ENCODE data around the gene C19orf47. TPM values are rescaled to one million over a fixed set of nuclear protein-coding genes. Genes with fewer than 3 reads are reported as not detected.

C19orf47 gene
- total RNA-seq, 2 experiments from 2014 or later, result 17.5 to 18.0 TPM

DNA sequence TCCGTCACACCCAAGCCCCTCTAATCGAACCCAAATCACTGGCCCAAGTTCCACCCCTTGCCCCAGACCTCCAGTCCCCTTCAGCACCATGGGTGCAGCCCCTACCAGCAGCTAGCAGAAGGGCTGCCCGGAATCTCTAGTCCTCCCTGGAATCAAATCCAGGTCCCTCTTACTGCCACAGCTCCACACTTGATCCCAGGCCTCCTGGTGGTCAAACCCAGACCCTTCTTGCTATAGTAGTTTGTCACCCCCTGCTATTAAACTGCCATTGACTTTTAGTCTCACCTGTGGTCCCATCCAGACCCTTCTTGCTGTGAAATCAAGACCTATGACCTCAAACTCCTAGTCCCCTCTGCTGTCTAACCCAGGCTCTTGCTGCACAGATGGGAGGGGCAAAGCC lies 33.1 kb upstream of the C19orf47 start:
- POLR2A ChIA-PET, result interaction anchor here (0.9 kb wide), 1 partner anchor 24 kb away, joined by 3 read pairs; no protein-coding TSS in a partner anchor
- Mint-ChIP-seq H3K9me3 (no peaks in the 10 kb centered on the region), H3K36me3 (ENCODE audit: low read depth) (no peaks in the 10 kb centered on the region), H3K4me1 (ENCODE audit: low read depth) (no peaks in the 10 kb centered on the region), H3K27ac (no peak overlapping the region), H3K27me3 (no peaks in the 10 kb centered on the region), H3K4me3 (no peak overlapping the region)
- TF ChIP-seq, protein P1, sequence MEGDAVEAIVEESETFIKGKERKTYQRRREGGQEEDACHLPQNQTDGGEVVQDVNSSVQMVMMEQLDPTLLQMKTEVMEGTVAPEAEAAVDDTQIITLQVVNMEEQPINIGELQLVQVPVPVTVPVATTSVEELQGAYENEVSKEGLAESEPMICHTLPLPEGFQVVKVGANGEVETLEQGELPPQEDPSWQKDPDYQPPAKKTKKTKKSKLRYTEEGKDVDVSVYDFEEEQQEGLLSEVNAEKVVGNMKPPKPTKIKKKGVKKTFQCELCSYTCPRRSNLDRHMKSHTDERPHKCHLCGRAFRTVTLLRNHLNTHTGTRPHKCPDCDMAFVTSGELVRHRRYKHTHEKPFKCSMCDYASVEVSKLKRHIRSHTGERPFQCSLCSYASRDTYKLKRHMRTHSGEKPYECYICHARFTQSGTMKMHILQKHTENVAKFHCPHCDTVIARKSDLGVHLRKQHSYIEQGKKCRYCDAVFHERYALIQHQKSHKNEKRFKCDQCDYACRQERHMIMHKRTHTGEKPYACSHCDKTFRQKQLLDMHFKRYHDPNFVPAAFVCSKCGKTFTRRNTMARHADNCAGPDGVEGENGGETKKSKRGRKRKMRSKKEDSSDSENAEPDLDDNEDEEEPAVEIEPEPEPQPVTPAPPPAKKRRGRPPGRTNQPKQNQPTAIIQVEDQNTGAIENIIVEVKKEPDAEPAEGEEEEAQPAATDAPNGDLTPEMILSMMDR (IDR thresholded peaks at IDR 0.05), result no peak
- CTCF ChIA-PET, result no interaction called here
- intact Hi-C loops (cut with micrococcal nuclease), result no loop called here
- no peak for DNase-seq
- ATAC-seq, result no peak

DNA sequence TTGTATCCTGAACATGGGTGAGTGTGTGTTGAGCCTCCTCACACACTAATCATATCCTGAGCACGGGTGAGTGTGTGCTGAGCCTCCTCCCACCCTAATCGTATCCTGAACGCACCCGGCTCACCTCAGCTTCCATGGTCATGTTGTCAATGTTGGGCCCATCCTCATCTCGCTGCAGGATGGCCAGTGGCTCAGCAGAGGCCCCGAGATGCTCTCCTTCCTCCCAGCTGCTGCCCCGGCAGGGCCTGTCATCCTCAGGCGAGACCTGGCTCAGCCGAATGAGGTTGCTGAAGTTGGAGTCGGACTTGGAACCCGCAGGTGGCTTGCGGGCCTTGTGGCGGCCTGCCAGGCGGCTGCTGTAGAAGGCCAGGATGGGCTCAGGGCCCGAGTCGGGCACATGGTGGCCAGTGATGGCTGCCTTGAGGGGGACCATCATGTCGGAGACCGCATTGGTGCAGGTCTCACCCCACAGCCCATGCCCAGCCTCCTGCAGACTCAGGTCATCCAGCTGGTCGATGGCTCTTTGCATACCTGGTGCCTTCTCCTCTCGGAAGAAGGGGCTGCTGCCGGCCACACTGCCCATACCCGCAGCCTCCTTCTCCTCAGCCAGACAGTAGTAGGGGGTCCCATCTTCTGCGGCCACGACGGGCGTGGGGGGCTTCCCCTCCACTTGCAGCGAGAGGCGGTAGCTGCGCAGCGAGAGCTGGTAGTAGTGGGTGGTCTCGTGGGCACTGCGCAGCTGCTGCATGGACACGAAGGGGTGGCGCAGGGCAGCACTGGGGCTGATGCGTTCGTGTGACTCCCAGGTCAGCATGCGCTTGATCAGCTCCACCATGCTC lies 32.2 kb upstream of the C19orf47 start:
- no peaks in the 10 kb centered on the region for H3K27me3 Mint-ChIP-seq
- POLR2A ChIA-PET, result interaction anchor here (0.9 kb wide), 1 partner anchor 23 kb away, joined by 3 read pairs; no protein-coding TSS in a partner anchor
- H3K27ac Mint-ChIP-seq, result no peak overlapping the region
- no peak overlapping the region for H3K4me3 Mint-ChIP-seq
- H3K36me3 Mint-ChIP-seq (ENCODE audit: low read depth), result no peaks in the 10 kb centered on the region
- no peaks in the 10 kb centered on the region for H3K9me3 Mint-ChIP-seq
- CTCF ChIA-PET, result interaction anchor here (1.4 kb wide), 1 partner anchor 75 kb away, joined by 6 read pairs; no protein-coding TSS in a partner anchor
- ATAC-seq (no peak), DNase-seq (no peak)
- TF ChIP-seq, protein P1 (IDR thresholded peaks at IDR 0.05), result no peak
- H3K4me1 Mint-ChIP-seq (ENCODE audit: low read depth), result no peaks in the 10 kb centered on the region
- intact Hi-C loops (cut with micrococcal nuclease), result no loop called here

DNA sequence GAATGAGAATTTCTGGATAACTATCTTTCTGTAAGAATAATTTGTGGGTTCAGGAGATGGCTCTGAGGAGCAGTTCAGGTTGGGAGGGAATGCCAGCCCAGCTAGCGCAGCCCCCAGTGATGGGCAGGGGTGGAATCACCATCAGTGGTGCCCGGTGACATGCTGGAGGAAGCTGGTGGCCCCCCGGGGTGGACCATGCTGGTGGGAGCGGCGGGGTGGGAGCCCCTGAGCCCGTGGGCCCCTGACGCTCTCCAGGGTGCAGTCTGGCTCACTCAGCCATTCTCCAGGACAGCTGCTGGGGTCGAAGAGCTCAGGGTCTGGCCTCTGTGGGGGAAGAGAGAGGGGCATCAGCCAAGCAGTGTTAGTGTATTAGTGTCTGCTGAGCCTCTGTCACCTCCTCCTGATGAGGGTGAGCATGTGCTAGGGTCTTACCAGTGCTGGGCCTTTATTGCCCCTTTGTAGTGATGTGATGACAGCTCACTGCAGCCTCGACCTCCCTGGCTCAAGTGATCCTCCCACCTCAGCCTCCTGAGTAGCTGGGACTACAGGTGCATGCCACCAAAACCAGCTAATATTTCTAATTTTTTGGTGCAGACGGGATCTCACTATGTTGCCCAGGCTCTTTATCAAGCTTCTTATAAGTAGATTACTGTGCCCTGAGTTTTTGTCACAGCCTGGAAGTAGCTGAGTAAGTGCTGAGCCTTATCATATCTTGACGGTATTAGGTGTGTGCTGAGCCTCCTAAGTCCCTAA lies 31.4 kb upstream of the C19orf47 start:
- Mint-ChIP-seq H3K4me1 (ENCODE audit: low read depth) (peaks cover 4% of the 10 kb centered on the region), H3K4me3 (no peak overlapping the region), H3K36me3 (ENCODE audit: low read depth) (peaks cover under 1% of the 10 kb centered on the region), H3K9me3 (no peaks in the 10 kb centered on the region), H3K27ac (no peak overlapping the region), H3K27me3 (no peaks in the 10 kb centered on the region)
- no peak for DNase-seq
- TF ChIP-seq, protein P1 (IDR thresholded peaks at IDR 0.05), result no peak
- intact Hi-C loops (cut with micrococcal nuclease), result no loop called here
- ATAC-seq, result no peak
- CTCF ChIA-PET, result interaction anchor here (1.4 kb wide), 1 partner anchor 74 kb away, joined by 6 read pairs; no protein-coding TSS in a partner anchor
- POLR2A ChIA-PET, result no interaction called here

DNA sequence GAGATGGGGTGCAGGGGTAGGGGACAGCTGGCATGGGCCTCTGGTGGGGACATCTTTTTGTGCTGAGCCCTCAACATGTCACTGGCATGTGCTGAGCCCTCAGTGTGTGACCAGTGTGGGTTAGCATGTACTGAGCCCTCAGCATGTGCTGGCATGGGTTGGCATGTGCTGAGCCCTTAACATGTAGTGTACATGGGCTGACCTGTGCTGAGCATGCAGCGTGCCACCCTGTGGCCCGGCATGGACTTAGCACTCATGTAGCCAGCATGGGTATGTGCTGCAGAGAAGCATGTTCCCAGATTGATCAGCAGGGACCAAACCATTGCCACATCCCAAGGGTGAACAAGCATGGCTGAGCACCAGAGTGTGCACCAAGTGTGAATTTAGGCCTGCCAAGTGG lies 30.3 kb upstream of the C19orf47 start:
- POLR2A ChIA-PET, result no interaction called here
- Mint-ChIP-seq H3K36me3 (ENCODE audit: low read depth) (peaks cover 3% of the 10 kb centered on the region), H3K4me3 (no peak overlapping the region), H3K27me3 (no peaks in the 10 kb centered on the region), H3K27ac (no peak overlapping the region), H3K4me1 (ENCODE audit: low read depth) (peaks cover 6% of the 10 kb centered on the region), H3K9me3 (no peaks in the 10 kb centered on the region)
- intact Hi-C loops (cut with micrococcal nuclease), result no loop called here
- CTCF ChIA-PET, result no interaction called here
- TF ChIP-seq, protein P1 (IDR thresholded peaks at IDR 0.05), result no peak
- DNase-seq (no peak), ATAC-seq (no peak)
